HEK293T (cell line): ENCODE measurements around the gene RBM4B.

Experiments
- CTCF ChIA-PET: fragments of 350-600 bp; formaldehyde crosslinking; extraction: SDS; loops from one replicate; lab custom pipeline; 2021; ENCODE audit warnings: antibody characterized with exemption, inconsistent platforms; lab: Yijun Ruan, JAX
- POLR2A ChIA-PET: fragments of 350-600 bp; formaldehyde crosslinking; extraction: SDS; loops from one replicate; lab custom pipeline; 2020; ENCODE audit warnings: antibody characterized with exemption, inconsistent platforms; lab: Yijun Ruan, JAX
- DNase-seq: peaks from one replicate; pipeline ENCODE4 v3.0.0; 2012; ENCODE audit warnings: mixed read lengths; ENCODE audit errors: extremely low spot score
- ARNT ChIP-seq: fragments of 450-650 bp; IDR thresholded peaks from 2 replicates; pipeline ENCODE4 v1.6.1; 2017; ENCODE audit warnings: mild to moderate bottlenecking
- BHLHE40 ChIP-seq: fragments of 450-650 bp; IDR thresholded peaks from 2 replicates; pipeline ENCODE4 v1.6.1; 2016; ENCODE audit warnings: mild to moderate bottlenecking, moderate library complexity, borderline replicate concordance
- CTBP1 ChIP-seq: fragments of 450-650 bp; IDR thresholded peaks from 2 replicates; pipeline ENCODE4 v1.6.1; 2016; ENCODE audit warnings: borderline replicate concordance
- ELF4 ChIP-seq: fragments of 450-650 bp; IDR thresholded peaks from 2 replicates; pipeline ENCODE4 v1.6.1; 2017; ENCODE audit warnings: antibody characterized with exemption
- FOXA1 ChIP-seq: fragments of 450-650 bp; IDR thresholded peaks from 2 replicates; pipeline ENCODE4 v1.6.1; 2016; ENCODE audit warnings: mild to moderate bottlenecking
- FOXK2 ChIP-seq: fragments of 450-650 bp; IDR thresholded peaks from 2 replicates; pipeline ENCODE4 v1.6.1; 2016; ENCODE audit warnings: mild to moderate bottlenecking
- FOXM1 ChIP-seq: fragments of 450-650 bp; IDR thresholded peaks from 2 replicates; pipeline ENCODE4 v1.6.1; 2017; ENCODE audit warnings: mild to moderate bottlenecking, borderline replicate concordance
- HDGF ChIP-seq: fragments of 450-650 bp; IDR thresholded peaks from 2 replicates; pipeline ENCODE4 v1.6.1; 2017; ENCODE audit warnings: antibody characterized with exemption, borderline replicate concordance
- L3MBTL2 ChIP-seq: fragments of 450-650 bp; conservative IDR thresholded peaks from 2 replicates; pipeline ENCODE4 v1.6.1; 2016; ENCODE audit warnings: mild to moderate bottlenecking
- LEF1 ChIP-seq: fragments of 450-650 bp; IDR thresholded peaks from 2 replicates; pipeline ENCODE4 v1.6.1; 2017; ENCODE audit warnings: mild to moderate bottlenecking, borderline replicate concordance
- NFRKB ChIP-seq: fragments of 450-650 bp; IDR thresholded peaks from 2 replicates; pipeline ENCODE4 v1.6.1; 2016; ENCODE audit warnings: mild to moderate bottlenecking, moderate library complexity
- PKNOX1 ChIP-seq: fragments of 450-650 bp; IDR thresholded peaks from 2 replicates; pipeline ENCODE4 v1.6.1; 2016
- SP1 ChIP-seq: fragments of 450-650 bp; IDR thresholded peaks from 2 replicates; pipeline ENCODE4 v1.6.1; 2017
- SUZ12 ChIP-seq: fragments of 450-650 bp; IDR thresholded peaks from 2 replicates; pipeline ENCODE4 v1.6.1; 2016; ENCODE audit warnings: mild to moderate bottlenecking
- TARDBP ChIP-seq: fragments of 450-650 bp; IDR thresholded peaks from 2 replicates; pipeline ENCODE4 v1.6.1; 2016
- ZNF384 ChIP-seq: fragments of 450-650 bp; IDR thresholded peaks from 2 replicates; pipeline ENCODE4 v1.6.1; 2016

RBM4B gene

DNA sequence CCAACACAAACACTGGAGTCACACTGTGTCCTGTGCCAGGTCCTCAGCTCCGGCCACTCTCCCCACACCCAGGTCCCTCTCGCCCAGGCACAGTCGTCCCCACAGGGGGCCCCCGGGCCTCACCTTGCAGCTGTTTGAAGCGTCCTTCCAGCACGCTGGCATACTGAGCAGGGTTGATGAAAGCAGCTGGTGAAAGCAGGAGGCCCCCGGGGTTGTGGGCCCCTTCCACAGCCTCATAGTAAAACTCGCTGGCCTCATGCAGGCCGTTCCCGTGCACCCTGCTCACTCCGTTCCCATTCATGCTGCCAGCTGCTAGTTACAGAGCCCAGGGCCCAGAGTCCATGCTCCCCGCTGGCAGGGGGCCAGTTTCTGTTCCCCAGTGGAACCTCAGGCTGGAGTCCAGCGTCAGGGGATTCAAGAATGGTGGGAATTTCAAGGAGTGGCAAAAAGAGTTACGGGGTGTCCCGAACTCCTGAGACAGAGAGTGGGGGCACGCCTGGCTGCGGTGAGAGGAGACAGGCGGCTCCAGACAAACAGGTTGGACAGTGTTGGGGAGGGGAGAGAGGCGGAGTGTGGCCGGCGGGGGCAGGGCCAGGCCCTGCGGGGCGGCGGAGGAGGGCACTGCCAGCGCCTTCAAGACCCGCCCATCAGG lies 40.8 kb upstream of the RBM4B start:
- ChIA-PET POLR2A (no interaction called here), CTCF (no interaction called here)
- DNase-seq = no peak
- TF ChIP-seq SP1 = no peak
- TF ChIP-seq L3MBTL2 = no peak
- no peak for TF ChIP-seq FOXK2
- no peak for TF ChIP-seq ELF4
- no peak for TF ChIP-seq ZNF384
- TF ChIP-seq FOXM1 = no peak
- no peak for TF ChIP-seq CTBP1
- no peak for TF ChIP-seq LEF1
- TF ChIP-seq NFRKB = no peak
- no peak for TF ChIP-seq BHLHE40
- TF ChIP-seq SUZ12 = no peak
- TF ChIP-seq TARDBP = no peak
- no peak for TF ChIP-seq FOXA1
- TF ChIP-seq PKNOX1 = no peak

- POLR2A ChIA-PET = no interaction called here
- CTCF ChIA-PET = no interaction called here
- TF ChIP-seq CTBP1 (no peak), ELF4 (no peak), ZNF384 (no peak), L3MBTL2 (no peak), BHLHE40 (no peak), PKNOX1 (no peak), SP1 (no peak), FOXK2 (no peak), SUZ12 (no peak), FOXA1 (no peak), NFRKB (no peak), HDGF (no peak), LEF1 (no peak), ARNT (no peak), TARDBP (no peak), FOXM1 (no peak)
- DNase-seq = no peak
Measured at GRCh38 chr11:66717925-66718319, 40.2 kb upstream of the RBM4B start.

DNA sequence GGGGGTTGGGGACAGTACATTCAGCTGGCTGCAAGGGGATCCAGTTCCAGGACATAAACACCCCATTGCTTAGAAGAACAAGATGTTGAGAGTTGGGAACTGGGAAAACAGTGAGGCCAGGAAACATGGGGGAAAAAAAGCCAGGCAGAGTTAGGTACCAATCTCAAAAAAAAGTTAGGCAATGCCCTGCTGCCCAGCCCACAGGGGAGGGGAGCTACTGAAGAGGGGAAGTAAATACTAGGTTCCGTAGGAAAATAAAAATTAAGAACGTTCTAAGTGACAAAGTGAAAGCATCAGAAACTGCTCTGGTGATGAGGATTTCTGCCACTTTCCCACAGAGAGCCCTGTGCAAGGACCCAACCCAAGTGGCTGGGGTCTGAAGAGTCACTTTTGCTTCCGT lies 39.3 kb upstream of the RBM4B start:
- ChIA-PET POLR2A (no interaction called here), CTCF (no interaction called here)
- TF ChIP-seq NFRKB = no peak
- no peak for TF ChIP-seq FOXM1
- no peak for TF ChIP-seq FOXK2
- TF ChIP-seq PKNOX1 = no peak
- TF ChIP-seq FOXA1 = no peak
- TF ChIP-seq SUZ12 = no peak
- TF ChIP-seq BHLHE40 = no peak
- TF ChIP-seq LEF1 = no peak
- no peak for TF ChIP-seq ARNT
- TF ChIP-seq ZNF384 = no peak
- TF ChIP-seq TARDBP = no peak
- no peak for DNase-seq

GRCh38 chr11:66715346-66716085 lies 37.8 kb upstream of the RBM4B start:
- no peak for DNase-seq
- TF ChIP-seq ARNT (no peak), ZNF384 (no peak), LEF1 (no peak), FOXK2 (no peak), FOXM1 (no peak), HDGF (no peak), SUZ12 (no peak), PKNOX1 (no peak), ELF4 (no peak)
- ChIA-PET CTCF (no interaction called here), POLR2A (no interaction called here)

GRCh38 chr11:66713746-66714480 lies 36.2 kb upstream of the RBM4B start:
- TF ChIP-seq LEF1 = no peak
- TF ChIP-seq CTBP1 = no peak
- TF ChIP-seq TARDBP = no peak
- TF ChIP-seq FOXA1 = no peak
- TF ChIP-seq SUZ12 = no peak
- TF ChIP-seq BHLHE40 = no peak
- TF ChIP-seq L3MBTL2 = no peak
- TF ChIP-seq ELF4 = no peak
- no peak for TF ChIP-seq ARNT
- TF ChIP-seq SP1 = no peak
- POLR2A ChIA-PET = interaction anchor here (0.6 kb wide), 1 partner anchor 66 kb away, joined by 4 read pairs; no protein-coding TSS in a partner anchor
- DNase-seq = no peak
- CTCF ChIA-PET = no interaction called here
